Colonic mucosa (tissue), 4 donors: ENCODE measurements around the gene KAT5. TPM values are rescaled to one million over a fixed set of nuclear protein-coding genes. Genes with fewer than 3 reads are reported as not detected.
"Not testable (repeated sequence)": the region's sequence is repeated elsewhere in the genome, so short reads cannot be mapped to it uniquely, and the experiment has no call there.

Experiments
- DNase-seq: peaks from one replicate; pipeline ENCODE4 v3.0.0-alpha.2; 2020
- H3K27ac ChIP-seq: fragments of 200-600 bp; one replicate; pipeline ENCODE4 v1.8.0; 2021
- H3K27me3 ChIP-seq: fragments of 200-600 bp; one replicate; pipeline ENCODE4 v1.8.0; 2021
- H3K36me3 ChIP-seq: fragments of 200-600 bp; one replicate; pipeline ENCODE4 v1.8.0; 2021
- H3K4me1 ChIP-seq: fragments of 200-600 bp; one replicate; pipeline ENCODE4 v1.8.0; 2021; ENCODE audit warnings: mild to moderate bottlenecking
- H3K4me3 ChIP-seq: fragments of 200-600 bp; one replicate; pipeline ENCODE4 v1.8.0; 2021
- H3K9ac ChIP-seq, 2 donors: one replicate each; pipeline ENCODE4 v1.7.0; 2013; ENCODE audit warnings: control low read depth in 2 of 2, low read depth in 2 of 2, low read length in 2 of 2
- H3K9me3 ChIP-seq: fragments of 200-600 bp; one replicate; pipeline ENCODE4 v1.8.0; 2021
- intact Hi-C: fragments of 100-400 bp; cut with DNase I; formaldehyde crosslinking; loops from one replicate; pipeline ENCODE4 v1.14.1; 2022
- total RNA-seq, 2 donors: library from RNA; stranded (reverse); fragmentation: NEBNext Ultra II Directional in 1 of 2; extraction: Animal tissue kit (Norgen Biotek cat#: 25700) in 1 of 2; gene quantifications; one replicate each; pipeline ENCODE4 v1.2.1, GENCODE V29; 2021
- TF ChIP-seq, protein P1 (sequence below): fragments of 200-600 bp; IDR thresholded peaks from one replicate; pipeline ENCODE4 v1.8.0; 2022; ENCODE audit warnings: antibody characterized with exemption, mild to moderate bottlenecking
- donor health status: healthy.
- donor health status: DM: no; HTN: no; CAD: no.
- donor health status: DM: no; HTN: no; CAD: no.

The KAT5 gene
- total RNA-seq, 2 donors from 2014 or later = 65.3 to 83.4 TPM

DNA sequence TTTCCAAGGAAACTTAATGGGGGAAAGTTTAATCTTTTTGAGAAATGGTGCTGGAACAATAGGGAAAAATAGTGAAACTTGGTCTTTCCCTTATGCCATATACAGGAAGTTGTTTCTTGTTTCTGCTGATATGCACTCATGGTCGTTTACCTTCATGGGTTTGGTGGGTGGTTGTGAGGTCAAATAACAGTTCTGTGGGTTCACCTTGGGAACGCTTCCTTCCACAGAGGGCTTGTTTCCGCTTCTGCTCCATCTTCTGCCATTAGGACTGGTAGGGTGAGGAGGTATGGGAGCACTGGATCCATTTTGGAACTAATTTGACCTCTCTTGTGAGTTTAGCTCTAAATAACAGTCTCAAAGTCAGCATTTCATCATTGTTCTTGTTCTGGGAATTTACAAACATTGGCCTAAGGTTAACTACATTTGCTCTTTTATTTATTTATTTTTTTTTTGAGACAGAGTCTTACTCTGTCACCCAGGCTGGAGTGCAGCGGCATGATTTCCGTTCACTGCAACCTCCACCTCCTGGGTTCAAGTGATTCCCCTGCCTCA is 31.8 kb upstream of the KAT5 start:
- no peak overlapping the region for H3K4me3 ChIP-seq
- TF ChIP-seq, protein P1, sequence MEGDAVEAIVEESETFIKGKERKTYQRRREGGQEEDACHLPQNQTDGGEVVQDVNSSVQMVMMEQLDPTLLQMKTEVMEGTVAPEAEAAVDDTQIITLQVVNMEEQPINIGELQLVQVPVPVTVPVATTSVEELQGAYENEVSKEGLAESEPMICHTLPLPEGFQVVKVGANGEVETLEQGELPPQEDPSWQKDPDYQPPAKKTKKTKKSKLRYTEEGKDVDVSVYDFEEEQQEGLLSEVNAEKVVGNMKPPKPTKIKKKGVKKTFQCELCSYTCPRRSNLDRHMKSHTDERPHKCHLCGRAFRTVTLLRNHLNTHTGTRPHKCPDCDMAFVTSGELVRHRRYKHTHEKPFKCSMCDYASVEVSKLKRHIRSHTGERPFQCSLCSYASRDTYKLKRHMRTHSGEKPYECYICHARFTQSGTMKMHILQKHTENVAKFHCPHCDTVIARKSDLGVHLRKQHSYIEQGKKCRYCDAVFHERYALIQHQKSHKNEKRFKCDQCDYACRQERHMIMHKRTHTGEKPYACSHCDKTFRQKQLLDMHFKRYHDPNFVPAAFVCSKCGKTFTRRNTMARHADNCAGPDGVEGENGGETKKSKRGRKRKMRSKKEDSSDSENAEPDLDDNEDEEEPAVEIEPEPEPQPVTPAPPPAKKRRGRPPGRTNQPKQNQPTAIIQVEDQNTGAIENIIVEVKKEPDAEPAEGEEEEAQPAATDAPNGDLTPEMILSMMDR = no peak
- no peak overlapping the region for H3K27ac ChIP-seq
- H3K36me3 ChIP-seq = no peaks in the 10 kb centered on the region
- DNase-seq = no peak
- no peaks in the 10 kb centered on the region for H3K27me3 ChIP-seq
- intact Hi-C loops = no loop called here
- H3K4me1 ChIP-seq = peaks cover 3% of the 10 kb centered on the region
- no peak overlapping the region for H3K9ac ChIP-seq
- H3K9me3 ChIP-seq = no peaks in the 10 kb centered on the region

DNA sequence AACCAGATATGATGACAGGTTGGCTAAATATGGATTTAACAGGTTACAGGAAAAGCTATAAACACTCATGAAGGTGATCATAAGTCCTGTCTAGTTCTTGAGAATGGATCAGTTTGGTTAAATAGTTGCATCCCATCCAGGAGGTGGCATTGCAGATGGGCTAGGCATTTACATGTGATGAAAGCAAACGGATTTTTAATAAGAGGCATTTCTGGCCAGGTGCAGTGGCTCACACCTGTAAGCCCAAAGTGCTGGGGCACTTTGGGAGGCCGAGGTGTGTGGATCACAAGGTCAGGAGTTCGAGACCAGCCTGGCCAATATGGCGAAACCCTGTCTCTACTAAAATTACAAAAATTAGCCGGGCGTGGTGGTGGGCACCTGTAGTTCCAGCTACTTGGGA is 28.6 kb upstream of the KAT5 start:
- H3K27ac ChIP-seq, H3K4me3 ChIP-seq, intact Hi-C loops, H3K27me3 ChIP-seq, DNase-seq, H3K36me3 ChIP-seq, H3K4me1 ChIP-seq, H3K9me3 ChIP-seq, H3K9ac ChIP-seq: not testable (repeated sequence)

DNA sequence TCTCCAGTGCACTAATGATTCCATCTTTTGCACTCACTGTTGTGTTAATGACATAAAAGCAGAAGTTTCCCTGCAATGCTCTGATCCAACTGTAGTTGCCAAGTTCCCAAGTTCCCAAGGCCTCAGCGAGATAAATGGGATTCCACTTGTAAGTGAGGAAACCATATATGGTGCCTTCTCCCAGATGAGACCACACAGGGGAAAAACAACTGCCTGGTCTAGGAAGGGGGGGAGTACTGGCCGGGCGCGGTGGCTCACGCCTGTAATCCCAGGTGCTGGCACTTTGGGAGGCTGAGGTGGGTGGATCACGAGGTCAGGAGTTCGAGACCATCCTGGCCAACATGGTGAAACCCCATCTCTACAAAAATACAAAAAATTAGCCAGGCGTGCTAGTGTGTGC is 26.1 kb upstream of the KAT5 start:
- no peaks in the 10 kb centered on the region for H3K36me3 ChIP-seq
- TF ChIP-seq, protein P1 = no peak
- no peak overlapping the region for H3K27ac ChIP-seq
- H3K4me3 ChIP-seq = no peak overlapping the region
- H3K27me3 ChIP-seq = no peaks in the 10 kb centered on the region
- no peak for DNase-seq
- no peak overlapping the region for H3K9ac ChIP-seq
- no peaks in the 10 kb centered on the region for H3K9me3 ChIP-seq
- intact Hi-C loops = no loop called here
- H3K4me1 ChIP-seq = peaks cover 3% of the 10 kb centered on the region

DNA sequence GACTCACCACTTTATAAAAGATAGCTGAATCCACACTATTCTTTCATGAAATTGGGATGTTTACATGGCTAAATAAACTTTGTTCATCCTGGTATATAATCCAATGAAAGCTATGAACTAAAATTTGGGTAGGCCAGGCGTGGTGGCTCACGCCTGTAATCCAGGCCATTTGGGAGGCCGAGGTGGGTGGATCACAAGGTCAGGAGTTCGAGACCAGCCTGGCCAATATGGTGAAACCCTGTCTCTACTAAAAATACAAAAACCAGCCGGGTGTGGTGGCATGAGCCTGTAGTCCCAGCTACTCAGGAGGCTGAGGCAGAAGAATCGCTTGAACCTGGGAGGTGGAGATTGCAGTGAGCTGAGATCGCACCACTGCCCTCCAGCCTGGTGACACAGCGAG is 20.2 kb upstream of the KAT5 start:
- H3K27ac ChIP-seq, DNase-seq, H3K9ac ChIP-seq, H3K36me3 ChIP-seq, intact Hi-C loops, H3K27me3 ChIP-seq, H3K4me3 ChIP-seq, H3K9me3 ChIP-seq, H3K4me1 ChIP-seq: not testable (repeated sequence)

DNA sequence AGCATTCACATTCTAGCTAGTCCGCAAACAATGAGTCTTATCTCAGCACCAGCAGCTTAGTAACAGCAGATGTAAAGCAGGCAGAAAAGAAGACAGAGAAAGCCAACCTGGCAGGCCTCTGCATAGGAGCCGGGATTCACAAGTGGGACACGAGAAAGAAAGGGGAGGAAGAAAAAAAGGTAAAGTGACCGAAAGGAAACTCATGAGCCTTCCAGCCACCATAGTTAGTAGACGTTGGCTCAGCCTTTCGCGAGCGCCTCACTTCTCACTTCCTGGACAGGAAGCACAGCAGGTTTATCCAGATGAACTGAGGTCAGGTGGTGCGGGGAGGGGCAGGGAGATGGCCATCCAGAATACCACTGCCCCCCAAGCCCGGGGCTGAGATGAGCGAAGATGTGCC is 19.7 kb upstream of the KAT5 start:
- Histone ChIP-seq H3K27ac (no peak overlapping the region), H3K9me3 (no peaks in the 10 kb centered on the region), H3K36me3 (no peaks in the 10 kb centered on the region), H3K4me3 (no peak overlapping the region), H3K9ac (peak overlapping the region in 1 of 2 donors; percentile 34), H3K27me3 (no peaks in the 10 kb centered on the region), H3K4me1 (no peaks in the 10 kb centered on the region)
- intact Hi-C loops = no loop called here
- DNase-seq = no peak
- TF ChIP-seq, protein P1 = no peak

DNA sequence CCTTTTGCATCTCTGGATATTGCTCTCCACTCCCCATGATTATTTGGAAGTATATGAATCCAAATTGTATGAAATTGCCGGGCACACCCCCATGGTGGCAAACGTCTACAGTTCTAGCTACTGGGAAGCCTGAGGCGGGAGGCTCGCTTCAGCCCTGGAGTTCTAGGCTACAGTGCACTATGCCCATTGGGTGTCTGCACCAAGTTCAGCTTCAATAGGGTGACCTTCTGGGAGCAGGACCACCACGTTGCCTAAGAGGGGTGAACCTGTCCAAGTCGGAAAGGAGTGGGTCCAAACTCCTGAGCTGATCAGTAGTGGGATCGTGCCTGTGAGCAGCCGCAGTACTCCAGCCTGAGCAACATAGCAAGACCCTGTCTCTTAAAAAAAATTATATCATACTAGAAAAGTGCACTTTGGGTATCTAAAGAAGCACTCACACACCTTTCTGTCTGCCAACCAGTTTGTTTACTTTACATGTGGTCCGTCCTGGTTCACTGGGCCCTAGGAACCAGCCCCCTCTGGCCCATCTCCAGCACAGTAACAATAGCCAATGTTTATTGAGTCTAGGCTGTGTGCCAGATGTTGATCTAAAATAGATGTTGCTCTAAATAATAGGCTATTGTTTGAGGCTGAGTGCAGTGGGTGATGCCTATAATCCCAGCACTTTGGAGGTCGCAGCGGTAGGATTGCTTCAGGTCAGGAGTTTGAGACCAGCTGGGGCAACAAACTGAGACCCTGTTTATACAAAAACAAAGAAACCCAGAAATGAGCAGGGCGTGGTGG is 16.4 kb upstream of the KAT5 start:
- TF ChIP-seq, protein P1 = no peak
- Histone ChIP-seq H3K27ac (no peak overlapping the region), H3K9ac (peak overlapping the region in 1 of 2 donors; percentile 35), H3K36me3 (no peaks in the 10 kb centered on the region), H3K27me3 (no peaks in the 10 kb centered on the region), H3K4me3 (no peak overlapping the region), H3K4me1 (no peaks in the 10 kb centered on the region), H3K9me3 (no peaks in the 10 kb centered on the region)
- intact Hi-C loops = no loop called here
- peak; percentile 85 for DNase-seq
